Activated CD8-positive, alpha-beta memory T cell treated with anti-CD3 and anti-CD28 coated beads, Interleukin-2, amount 50 U/mL, for 1 hour (primary cell): ENCODE results near the gene DDX20.
"Not testable (repeated sequence)": the region's sequence is repeated elsewhere in the genome, so short reads cannot be mapped to it uniquely, and the experiment has no call there.

Experiments
- DNase-seq: peaks from one replicate; pipeline ENCODE4 v3.0.0-alpha.2; 2020; ENCODE audit errors: extremely low read depth

Gene DDX20

DNA sequence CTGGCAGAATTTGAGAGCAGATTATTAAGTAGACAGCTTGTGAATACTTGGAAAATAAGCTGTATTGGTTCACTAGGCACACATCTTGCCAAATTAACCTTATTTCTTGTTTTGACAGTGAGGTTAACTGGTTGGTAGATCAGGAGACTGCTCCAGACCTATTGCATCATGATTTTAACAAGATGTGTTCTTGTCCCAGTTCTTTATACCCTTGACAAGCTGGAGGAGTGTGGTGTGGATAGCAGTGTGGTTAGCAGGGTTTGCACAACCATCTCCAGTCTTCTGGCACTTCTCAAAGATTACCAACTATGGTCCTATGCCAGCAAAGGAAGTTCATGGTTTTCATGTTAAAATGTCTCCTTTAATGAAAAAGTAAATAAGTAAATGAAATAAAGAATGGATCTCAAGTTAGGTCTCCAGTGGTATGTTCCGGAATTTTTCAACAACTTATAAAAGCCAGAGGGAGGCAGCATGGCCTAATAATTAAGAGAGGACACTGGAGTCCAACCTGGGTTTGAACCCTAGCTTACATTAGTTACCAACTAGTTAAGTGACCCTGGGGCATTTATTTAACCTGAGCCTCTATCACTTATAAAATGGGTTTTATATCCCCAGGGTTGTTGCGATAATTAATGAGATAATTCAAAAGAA lies 34.1 kb downstream of the DDX20 start:
- no peak for DNase-seq

DNA sequence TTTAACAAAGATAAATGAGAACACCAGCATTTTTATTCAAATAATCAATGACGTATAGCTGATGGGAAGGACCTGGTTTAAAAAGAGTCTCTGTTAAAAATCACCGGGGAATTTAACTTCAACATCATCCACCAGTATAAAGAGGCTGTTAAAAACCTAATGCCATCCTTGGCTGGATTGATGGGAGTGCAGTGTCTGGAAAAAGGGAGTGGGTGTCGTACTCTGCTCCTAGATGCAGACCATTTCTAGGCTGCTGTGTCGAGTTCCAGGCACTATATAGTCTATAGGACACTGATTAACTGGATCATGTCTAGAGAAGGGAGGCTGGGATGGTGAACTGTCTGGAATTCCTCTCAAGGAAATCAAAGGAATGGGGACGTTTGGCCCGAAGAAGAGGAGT lies 36.1 kb downstream of the DDX20 start:
- no peak for DNase-seq

DNA sequence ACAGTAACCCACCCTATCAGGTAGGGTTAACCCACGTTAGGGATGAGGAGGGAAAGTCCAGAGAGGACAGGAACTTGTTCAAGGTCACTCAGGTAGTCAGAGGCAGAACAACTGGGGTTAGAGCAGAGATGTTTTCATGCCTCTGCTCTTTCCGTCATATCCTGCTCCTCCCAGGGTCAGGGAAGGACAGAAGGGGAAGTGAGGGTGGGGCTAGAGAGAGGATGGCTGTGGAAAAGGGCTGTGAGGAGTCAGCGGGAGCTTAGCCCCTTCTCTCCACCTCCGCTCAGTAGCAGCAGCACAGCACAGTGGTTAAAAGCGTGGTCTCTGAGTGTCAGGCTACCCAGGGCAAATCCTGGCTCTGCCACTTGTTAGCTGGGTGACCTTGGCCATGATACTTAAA lies 36.5 kb downstream of the DDX20 start:
- no peak for DNase-seq

DNA sequence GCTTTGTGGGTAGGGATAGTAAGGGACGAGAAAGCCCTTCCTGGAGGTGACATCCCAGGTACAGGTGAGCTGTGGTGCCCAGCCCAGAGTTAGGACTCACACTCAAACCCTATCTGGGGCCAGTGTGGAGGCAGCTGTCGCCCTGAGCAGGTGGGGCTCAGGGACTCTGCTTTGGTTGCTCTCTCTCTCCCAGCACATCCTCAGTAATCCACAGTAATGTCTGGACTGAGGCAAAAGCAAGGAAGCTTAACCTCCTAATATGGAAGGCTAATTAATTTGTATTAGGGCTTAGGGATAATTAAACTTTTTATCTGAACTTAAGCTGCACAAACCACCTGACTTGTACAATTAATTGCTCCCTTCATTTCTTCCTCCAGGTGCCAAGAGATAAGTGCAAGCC lies 38.2 kb downstream of the DDX20 start:
- no peak for DNase-seq

DNA sequence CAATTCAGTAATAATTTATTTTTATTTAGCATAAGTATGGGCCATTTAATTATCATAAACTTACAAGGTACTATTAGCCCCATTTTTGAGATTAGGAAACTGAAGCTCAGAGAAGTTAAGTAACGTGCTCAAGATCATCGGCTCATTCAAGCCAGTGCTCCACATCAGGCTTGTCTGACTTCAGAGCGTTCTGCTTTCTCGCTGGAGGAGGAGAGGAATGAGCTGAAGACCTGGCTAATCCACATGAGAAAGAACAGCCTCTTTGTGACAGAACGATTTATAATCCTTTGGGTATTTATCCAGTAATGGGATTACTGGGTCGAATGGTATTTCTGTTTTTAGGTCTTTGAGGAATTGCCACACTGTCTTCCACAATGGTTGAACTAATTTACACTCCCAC lies 39.7 kb downstream of the DDX20 start:
- DNase-seq: no peak

DNA sequence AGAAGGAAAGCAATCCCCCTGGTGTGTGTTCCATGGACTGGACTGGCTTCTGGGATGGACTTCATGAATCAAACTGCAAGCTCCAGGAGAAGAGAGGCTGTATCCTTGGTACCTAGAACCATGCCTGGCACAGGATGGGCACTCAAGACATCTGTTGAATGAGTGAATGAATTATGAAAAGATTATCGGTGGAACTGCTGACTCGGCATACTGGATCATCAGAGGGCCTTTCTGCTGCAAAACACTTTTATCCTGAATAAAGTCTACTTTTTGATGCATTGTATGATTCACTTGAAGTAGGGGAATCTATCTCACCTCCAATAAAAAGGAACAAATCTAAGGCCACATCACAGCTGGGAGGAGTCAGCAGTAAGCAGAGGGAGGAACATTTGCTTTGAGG lies 42.9 kb downstream of the DDX20 start:
- DNase-seq: no peak

DNA sequence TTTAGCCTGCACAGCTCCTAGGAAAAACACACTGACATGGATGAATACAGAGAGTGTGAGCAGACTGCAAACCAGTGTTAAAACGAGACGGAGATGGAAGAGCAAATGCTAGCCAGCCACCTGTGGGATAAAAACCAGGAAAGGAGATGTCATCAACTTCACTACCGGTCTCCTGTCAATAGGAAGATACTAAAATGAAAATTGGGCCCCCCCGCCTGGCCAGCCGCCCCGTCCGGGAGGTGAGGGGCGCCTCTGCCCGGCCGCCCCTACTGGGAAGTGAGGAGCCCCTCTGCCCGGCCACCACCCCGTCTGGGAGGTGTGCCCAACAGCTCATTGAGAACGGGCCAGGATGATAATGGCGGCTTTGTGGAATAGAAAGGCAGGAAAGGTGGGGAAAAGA lies 44.0 kb downstream of the DDX20 start:
- DNase-seq: not testable (repeated sequence)

DNA sequence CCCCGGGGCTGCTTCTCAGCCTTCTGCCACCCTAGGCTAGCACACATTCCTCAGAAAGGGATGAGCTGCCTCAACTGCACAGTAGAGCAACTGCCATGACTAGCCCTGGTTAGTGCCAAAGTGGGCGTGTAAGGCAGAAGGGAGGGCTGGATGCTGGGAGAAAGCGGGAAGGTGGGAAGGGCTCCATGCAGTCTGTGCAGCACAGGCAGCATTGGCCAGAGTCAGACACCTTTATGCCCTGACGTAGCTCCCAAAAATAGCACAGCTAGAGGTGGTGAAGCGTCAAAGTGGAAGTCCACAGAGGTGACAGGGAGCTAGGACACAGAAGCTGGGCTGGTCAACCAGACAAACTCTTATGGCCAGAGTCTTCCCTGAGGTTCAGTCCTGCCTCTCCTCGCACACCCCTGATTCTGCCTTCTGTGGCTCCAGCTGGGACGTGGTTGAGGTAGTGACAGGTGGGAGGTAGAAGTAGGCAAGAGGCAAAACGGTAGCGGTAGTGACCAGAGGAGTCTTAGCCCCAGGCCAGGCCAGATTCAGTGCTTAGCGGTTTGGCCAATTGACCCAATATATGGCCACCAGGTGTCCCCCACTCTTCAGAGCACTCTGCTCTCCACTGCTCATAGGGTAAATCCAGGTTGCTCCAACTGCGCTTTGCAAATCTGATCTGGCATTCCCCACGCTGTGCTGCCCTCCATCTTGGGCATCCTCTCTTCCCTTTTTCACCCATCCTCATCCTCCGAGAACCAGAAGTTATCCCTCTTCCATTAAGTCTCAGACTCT lies 45.6 kb downstream of the DDX20 start:
- no peak for DNase-seq

DNA sequence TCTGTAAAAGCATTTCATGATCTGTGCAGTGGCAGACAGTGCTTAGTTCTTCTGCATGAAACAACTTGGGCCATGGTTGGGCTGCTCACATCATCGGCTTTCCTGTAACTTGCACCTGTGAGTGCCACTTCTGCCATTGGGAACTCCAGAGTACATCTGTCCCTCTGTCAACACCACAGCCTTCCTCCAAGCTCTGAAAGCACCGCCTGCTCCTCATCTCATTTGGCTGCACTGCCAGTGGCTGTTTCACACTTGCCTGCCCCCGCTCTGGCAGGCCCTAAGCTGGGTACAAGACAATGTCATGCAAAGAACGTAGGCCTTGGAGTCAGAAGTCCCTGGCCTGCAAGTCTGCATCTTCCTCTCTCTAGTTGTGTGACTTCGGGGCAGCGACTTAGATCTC lies 46.4 kb downstream of the DDX20 start:
- no peak for DNase-seq

DNA sequence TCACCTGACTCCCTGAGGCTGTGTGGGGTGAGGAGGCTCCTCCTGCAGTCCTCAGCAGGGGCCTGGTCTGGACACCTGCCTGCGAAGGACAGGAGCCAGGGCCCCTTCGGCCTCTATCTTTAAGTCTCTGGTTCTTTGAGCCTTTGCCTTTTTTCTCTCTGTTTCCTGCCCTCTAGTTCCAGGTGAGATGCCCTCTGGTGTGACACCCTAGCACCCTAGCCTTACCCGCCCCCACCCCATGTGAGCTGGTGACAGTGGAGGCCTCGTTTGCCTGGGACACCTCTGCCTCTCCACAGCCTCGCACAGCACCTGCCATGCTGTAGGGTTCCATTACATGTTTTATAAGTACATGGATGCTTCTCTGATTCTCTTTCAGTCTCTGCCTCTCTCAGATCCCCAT lies 47.3 kb downstream of the DDX20 start:
- DNase-seq: no peak

DNA sequence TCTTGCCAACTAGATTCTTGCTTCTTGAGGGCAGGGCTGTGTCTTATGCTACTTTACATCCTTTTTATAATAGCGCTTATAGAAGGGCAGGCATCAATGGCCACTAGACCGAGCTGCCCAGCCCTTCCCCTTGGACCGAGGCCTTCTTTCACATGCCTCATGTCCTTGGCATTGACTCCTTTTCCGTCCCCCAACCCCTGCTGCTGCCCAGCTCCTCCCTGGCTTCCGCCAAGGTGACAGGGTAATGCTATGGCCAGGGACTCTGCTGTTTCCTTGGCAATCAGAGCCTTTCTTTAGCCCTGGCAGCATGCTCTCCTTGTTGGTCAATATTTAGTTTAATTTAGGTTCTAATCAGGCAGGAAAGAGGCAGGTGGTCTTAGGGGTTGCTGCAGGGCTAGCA lies 48.2 kb downstream of the DDX20 start:
- no peak for DNase-seq

DNA sequence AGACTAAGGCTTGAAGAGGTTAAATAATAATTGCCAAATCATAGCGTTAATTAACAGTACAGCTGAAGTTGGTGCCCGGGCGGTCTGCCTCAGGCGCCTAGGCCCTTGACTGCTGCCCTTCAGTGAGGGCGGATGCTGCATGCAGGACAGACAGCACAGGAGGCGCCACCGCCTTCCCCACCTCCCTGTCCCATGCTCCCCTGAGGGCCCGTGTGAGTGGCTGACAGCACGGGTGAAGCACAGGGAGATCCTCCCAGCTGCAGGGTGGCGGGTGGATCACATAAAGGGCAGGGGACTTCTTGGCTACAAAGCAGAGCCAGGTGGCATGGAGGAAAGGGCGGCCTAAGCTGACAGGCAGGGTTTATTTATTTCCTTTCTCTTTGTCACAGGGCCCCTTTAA lies 49.1 kb downstream of the DDX20 start:
- no peak for DNase-seq

DNA sequence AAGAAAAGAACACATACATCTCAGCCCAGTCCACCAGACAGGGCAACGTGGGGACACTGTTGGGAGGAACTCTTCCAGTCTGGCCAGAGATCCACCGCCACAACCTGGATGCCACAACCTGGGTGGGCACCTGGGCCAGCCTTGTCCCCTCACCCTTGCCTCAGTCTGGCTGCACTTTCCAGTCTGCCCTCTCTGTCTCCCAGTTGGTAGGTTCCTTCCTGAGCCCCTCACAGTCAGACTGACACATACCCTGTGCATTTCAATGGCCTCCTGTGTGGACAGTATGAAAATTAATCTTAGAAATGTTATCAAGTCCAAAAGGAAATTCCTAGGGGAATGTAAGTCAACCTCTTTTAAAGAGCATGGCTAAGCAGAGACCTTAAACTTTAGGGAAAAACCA lies 49.5 kb downstream of the DDX20 start:
- no peak for DNase-seq

DNA sequence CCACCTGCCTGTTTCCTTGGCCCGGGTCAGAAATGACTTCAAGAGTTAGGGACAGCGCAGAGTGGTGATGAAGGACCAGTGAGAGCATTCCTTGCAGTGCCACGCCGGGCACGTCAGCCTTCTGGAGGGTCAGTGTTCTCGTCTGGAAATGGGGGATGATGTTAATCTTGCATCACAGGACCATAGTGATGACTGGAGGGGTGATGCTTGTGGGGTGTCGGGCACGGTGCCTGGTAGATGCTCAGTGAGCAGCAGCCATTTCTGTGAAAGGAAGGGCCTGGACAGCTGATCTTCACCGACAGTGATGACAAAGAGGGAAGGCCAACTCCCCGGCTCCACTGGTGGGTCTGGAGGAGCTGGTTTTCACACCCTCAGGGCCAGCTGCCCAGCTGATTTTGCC lies 56.2 kb downstream of the DDX20 start:
- no peak for DNase-seq

DNA sequence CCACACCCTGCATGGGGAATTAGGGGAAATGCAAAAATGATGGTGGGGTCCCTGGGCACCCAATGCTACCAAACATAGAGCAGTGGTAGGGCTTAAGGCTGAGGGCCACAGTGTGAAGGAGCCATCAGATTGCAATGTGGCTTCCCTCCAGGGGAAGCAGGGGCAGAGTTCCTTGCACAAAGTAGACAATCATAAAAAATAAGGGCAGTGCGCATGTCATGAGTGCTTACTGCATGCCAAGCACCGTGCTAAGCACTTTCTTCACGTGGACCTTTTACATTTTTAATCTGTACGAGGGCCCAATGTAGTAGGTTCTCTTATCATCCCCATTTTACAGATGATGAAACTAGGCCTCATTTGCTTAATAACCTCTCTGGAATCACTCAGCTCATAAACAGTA lies 56.6 kb downstream of the DDX20 start:
- no peak for DNase-seq

DNA sequence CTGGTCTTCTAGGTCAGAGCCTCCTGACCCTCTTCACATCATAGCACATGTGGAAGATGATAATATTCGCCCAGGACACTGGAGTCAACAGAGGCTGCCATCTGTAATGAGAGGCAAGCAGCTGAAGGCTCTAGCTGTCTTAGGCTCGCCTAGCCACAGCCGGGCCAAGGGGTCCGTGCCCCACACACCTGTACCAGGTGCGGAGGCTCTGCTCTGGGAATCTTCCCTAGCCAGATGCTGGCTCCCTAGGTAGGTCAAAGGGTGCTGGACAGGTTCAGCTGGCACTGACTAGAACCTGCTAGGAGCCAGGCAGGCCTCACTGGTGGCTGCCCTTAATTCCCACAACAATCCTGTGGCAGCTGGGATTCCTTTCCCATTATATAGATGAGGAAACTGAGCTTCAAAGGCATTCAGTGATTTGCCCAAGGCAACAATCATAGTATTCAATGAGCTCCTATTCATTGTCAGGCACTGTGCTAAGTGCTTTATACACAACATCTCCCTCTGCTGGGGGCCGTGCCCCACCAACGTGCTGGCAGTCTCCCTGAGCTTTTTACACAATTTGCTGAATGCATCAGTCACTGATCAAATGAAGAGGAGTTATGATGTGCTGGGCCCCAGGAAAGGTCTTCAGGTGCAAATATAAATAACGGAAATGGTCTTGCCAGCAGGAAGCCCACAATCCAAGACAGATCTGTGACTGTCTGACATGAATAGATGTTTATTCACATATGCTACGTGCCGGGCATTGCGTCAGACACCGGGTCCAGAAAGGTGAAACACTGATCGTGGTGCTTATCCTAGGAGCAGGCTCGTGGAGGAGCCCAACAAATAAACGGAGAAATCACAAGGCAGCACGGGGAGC lies 58.0 kb downstream of the DDX20 start:
- no peak for DNase-seq

DNA sequence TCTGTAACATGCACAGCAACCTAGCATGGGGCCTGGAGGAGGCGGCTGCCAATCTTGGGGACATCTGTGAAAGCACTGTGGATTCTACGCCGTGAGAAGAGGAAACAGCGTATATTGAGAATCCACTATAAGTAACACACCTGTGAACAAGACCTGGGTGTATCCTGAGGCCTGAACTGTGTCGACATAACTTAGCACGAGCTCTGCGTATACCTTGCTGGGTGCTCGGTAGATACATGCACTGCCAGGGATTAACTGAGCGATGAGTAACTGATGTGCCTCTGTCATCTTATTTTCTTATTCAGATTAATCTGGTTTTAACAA lies 58.6 kb downstream of the DDX20 start:
- DNase-seq: no peak

DNA sequence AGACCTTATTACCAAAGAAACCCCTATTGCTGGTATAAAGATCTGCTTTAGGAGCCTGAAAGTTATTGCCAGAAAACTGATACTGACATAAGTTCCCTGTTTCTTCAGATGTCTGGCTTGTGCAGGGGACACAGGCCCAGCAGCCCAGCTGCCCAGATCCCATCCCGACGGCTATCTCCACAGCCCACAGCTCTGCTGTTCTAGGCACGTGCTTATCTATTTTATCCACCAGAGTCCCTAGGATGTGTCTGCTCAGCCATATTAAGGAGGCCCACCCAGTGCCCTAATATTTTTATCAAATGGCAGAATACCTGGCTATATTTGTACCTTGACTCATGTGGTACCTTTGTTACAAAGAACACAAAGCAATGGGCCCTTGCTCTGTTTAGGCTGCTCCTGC lies 58.9 kb downstream of the DDX20 start:
- no peak for DNase-seq
